ENCODE measurements around the gene POU3F3.

Gene POU3F3

DNA sequence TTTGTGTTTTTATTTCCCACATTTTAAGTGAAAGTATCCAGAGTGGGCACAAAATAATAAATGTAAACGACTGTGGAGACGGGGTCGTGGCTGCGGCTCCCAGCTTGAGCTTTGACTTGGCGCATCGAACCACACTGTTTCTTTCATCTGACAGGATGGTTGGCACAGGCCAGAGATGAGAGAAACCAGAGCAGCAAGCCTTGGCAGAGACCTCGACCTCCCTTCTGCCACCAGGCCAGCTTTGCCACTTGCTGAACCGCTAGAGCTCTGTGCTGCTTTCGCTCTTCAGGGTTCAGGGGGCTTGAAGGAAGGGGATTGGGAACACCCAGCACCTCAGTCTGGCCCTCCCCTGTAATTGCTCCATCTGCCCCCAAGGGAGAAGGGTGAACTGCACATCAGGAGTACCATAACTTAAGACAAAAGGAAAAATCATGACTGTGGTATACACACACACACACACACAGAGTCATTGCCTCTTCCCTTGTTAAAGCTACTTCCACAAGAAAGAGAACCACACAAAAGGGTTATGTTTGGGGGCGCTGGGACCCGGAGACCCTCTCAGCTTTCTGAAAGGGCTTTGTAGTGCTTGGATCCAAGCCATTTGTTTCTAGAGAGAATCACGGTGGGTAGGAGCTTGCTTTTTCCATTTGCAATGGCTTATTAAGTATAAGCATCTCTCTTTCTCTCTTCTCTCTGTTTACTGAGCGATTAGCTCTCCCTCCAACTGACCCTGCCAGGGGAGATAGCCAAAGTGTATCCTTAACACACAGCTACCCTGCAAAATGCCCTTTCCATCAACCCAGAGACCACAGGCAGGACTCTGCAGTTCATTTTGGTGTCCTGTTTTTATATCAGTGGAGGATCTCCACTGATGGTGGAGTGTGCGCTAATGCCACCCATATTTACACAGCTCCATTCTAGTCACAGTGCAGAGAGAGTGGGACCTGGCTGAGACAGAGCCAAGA is 23.0 kb downstream of the POU3F3 start:
- TF ChIP-seq MYC (IDR thresholded peaks at IDR 0.05; ENCODE audit: low read depth, low read length) (no peak), POLR2A (IDR thresholded peaks at IDR 0.05; ENCODE audit: extremely low read depth, insufficient read length) (no peak)
- TF ChIP-seq, protein P1, sequence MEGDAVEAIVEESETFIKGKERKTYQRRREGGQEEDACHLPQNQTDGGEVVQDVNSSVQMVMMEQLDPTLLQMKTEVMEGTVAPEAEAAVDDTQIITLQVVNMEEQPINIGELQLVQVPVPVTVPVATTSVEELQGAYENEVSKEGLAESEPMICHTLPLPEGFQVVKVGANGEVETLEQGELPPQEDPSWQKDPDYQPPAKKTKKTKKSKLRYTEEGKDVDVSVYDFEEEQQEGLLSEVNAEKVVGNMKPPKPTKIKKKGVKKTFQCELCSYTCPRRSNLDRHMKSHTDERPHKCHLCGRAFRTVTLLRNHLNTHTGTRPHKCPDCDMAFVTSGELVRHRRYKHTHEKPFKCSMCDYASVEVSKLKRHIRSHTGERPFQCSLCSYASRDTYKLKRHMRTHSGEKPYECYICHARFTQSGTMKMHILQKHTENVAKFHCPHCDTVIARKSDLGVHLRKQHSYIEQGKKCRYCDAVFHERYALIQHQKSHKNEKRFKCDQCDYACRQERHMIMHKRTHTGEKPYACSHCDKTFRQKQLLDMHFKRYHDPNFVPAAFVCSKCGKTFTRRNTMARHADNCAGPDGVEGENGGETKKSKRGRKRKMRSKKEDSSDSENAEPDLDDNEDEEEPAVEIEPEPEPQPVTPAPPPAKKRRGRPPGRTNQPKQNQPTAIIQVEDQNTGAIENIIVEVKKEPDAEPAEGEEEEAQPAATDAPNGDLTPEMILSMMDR (IDR thresholded peaks at IDR 0.05; ENCODE audit: low read depth, low read length), result no peak
- TF ChIP-seq, protein P2, sequence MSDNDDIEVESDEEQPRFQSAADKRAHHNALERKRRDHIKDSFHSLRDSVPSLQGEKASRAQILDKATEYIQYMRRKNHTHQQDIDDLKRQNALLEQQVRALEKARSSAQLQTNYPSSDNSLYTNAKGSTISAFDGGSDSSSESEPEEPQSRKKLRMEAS (IDR thresholded peaks at IDR 0.05; ENCODE audit: low read depth, low read length), result no peak
- H3K4me3 ChIP-seq (ENCODE audit: low read depth, low read length), result no peak overlapping the region

DNA sequence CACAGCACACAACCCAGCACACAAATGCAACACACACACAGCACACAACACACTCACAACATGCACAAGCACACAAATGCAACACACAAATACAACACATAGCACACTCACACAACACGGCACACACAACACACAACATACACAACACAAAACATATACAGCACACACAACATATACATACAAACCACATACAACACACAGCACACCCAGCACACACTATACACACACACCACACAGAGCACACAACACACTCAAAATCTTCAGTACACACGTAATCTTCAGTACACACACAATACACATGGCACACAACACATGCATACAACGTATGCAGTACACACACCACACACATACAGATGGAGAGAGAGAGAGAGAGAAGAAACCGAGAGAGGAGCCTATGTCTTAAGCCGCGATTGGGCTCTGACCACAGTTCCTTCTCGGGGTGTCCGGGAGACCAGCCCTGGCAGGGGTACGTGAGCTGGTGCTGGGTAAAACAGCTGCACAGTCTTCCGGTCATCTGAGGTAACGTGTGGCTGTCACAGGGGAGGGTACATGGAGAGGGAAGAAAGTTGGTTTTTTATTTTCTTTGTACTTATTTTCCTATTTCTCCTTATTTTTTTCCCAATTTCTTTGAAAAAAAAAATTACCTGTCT is 25.1 kb downstream of the POU3F3 start:
- no peak overlapping the region for H3K4me3 ChIP-seq (ENCODE audit: low read depth, low read length)
- no peak for TF ChIP-seq POLR2A (IDR thresholded peaks at IDR 0.05; ENCODE audit: extremely low read depth, insufficient read length)
- TF ChIP-seq, protein P1 (IDR thresholded peaks at IDR 0.05; ENCODE audit: low read depth, low read length), result no peak
- TF ChIP-seq, protein P2 (IDR thresholded peaks at IDR 0.05; ENCODE audit: low read depth, low read length), result no peak
- TF ChIP-seq MYC (IDR thresholded peaks at IDR 0.05; ENCODE audit: low read depth, low read length), result no peak
- DNase-seq (ENCODE audit: low read depth), result no peak

More for the DNA sequence above, 23.0 kb downstream of the POU3F3 start:
- no peak for DNase-seq (ENCODE audit: low read depth)

DNA sequence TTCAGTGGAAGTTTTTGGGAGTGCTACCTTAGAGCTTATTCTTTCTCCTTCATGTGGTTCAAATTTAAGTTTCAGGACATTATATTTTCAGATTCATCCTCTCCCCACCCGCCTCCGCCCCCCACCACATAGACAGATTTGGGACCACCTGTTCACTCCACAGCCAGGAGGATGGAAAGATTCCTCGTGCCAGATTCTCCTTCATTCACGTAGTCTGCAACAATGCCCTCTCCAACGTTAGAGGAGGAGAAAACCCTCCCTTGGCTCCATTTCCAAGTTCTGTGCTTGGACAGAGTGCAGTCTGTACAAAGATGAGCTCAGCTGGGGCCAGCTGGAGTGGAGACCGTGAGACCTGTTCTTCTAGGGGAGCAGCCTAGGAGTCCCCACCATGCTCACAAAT is 26.2 kb downstream of the POU3F3 start:
- TF ChIP-seq MYC (IDR thresholded peaks at IDR 0.05; ENCODE audit: low read depth, low read length) (no peak), POLR2A (IDR thresholded peaks at IDR 0.05; ENCODE audit: extremely low read depth, insufficient read length) (no peak)
- TF ChIP-seq, protein P1 (IDR thresholded peaks at IDR 0.05; ENCODE audit: low read depth, low read length), result no peak
- TF ChIP-seq, protein P2 (IDR thresholded peaks at IDR 0.05; ENCODE audit: low read depth, low read length), result no peak
- DNase-seq (ENCODE audit: low read depth), result no peak
- no peak overlapping the region for H3K4me3 ChIP-seq (ENCODE audit: low read depth, low read length)

DNA sequence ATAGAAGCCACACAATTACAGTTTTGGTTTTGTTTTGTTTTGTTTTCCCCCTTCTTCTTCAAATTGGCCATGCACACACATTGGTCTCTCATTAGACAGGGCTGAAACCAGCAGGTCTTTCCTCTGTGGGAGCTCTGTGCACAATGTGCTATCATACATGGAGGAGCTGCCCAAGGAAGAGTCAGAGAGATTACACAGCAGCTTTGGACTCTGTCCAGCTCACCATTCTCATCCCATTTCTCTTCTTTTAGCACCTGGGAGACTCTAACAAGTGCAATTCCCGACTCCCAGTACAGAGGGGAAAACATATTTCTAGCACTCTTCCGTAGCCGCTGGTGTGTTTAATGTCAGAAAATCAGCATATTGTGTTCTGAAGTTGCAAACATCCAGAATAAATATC is 29.4 kb downstream of the POU3F3 start:
- H3K4me3 ChIP-seq (ENCODE audit: low read depth, low read length), result no peak overlapping the region
- no peak for TF ChIP-seq POLR2A (IDR thresholded peaks at IDR 0.05; ENCODE audit: extremely low read depth, insufficient read length)
- TF ChIP-seq, protein P1 (IDR thresholded peaks at IDR 0.05; ENCODE audit: low read depth, low read length), result no peak
- TF ChIP-seq, protein P2 (IDR thresholded peaks at IDR 0.05; ENCODE audit: low read depth, low read length), result no peak
- TF ChIP-seq MYC (IDR thresholded peaks at IDR 0.05; ENCODE audit: low read depth, low read length), result no peak
- DNase-seq (ENCODE audit: low read depth), result no peak

DNA sequence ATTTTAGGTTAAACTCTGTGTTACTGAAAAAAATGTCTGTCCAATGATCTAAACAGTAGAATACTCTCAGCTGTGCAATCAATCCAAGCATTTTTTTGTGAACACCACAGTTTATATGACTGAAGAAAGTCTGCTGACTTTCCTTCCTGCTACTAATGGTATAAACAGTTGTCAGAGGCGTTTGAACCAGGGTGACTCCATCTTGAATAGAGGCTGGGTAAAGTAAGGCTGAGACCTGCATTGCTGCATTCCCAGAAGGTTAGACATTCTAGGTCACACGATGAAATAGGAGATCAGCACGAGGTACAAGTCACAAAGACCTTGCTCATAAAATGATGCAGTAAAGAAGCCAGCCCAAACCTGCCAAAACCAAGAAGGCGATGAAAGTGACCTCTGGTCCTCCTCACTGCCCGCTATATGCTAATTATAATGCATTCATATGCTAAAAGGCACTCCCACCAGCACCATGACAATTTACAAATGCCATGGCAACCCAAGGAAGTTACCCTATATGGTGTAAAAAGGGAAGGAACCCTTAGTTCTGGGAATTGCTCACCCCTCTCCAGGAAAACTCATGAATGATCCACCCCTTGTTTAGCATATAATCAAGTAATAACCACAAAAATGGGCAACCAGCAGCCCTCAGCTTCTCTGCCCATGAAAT is 31.3 kb downstream of the POU3F3 start:
- TF ChIP-seq MYC (IDR thresholded peaks at IDR 0.05; ENCODE audit: low read depth, low read length), result no peak
- TF ChIP-seq, protein P1 (IDR thresholded peaks at IDR 0.05; ENCODE audit: low read depth, low read length), result no peak
- TF ChIP-seq, protein P2 (IDR thresholded peaks at IDR 0.05; ENCODE audit: low read depth, low read length), result no peak
- TF ChIP-seq POLR2A (IDR thresholded peaks at IDR 0.05; ENCODE audit: extremely low read depth, insufficient read length), result no peak
- no peak for DNase-seq (ENCODE audit: low read depth)
- no peak overlapping the region for H3K4me3 ChIP-seq (ENCODE audit: low read depth, low read length)
